Stimulated activated CD4-positive, alpha-beta T cell treated with anti-CD3 and anti-CD28 coated beads, Interleukin-4, amount 100 ng/mL, for 1 hour (primary cell): Measurements from ENCODE around the gene PHF20.
A peak's percentile ranks its signal among the peaks of the same experiment; 100 is the strongest.
"Not testable (repeated sequence)": the region's sequence is repeated elsewhere in the genome, so short reads cannot be mapped to it uniquely, and the experiment has no call there.

Source experiments
- DNase-seq: peaks from one replicate; pipeline ENCODE4 v3.0.0-alpha.2; 2020

Gene PHF20

DNA sequence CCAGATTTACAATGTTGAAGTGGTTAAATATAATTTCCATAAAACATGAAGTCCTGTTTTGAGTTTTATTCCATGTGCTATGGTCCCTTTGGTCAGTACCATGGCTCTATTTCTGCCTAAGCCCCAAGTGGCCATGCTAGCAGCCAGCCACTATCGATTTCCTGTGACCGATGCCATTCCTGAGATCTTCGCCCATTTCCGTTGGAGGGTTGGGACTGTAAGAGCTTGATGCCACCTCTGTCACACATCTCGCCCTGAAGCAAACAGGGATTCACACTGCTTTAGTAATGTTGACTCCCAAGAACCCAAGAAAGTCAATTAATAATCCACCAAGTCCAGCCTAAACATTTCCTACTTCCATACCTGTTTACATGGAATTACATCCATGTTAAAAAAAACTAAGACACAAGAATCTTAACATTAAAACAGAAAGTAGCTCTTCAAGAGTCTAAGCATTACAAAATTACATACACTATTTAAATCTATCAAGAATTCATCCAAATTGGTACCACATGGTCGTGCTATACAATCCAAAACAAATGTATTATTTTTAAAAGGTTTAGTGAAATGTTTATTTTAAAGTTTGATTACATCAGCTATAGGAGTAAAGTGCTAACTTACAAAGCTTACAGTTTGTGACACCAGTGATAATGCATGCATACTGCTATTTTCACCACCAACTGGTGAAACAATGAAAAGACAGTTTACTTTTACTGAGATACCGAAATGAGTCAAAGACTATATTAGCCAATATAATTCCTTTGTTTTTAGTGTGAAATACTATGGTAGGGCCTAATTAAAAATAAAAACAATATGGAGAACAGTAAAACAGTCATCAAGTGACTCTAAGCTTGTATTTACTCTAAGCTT, 32.3 kb upstream of the PHF20 start:
- no peak for DNase-seq

DNA sequence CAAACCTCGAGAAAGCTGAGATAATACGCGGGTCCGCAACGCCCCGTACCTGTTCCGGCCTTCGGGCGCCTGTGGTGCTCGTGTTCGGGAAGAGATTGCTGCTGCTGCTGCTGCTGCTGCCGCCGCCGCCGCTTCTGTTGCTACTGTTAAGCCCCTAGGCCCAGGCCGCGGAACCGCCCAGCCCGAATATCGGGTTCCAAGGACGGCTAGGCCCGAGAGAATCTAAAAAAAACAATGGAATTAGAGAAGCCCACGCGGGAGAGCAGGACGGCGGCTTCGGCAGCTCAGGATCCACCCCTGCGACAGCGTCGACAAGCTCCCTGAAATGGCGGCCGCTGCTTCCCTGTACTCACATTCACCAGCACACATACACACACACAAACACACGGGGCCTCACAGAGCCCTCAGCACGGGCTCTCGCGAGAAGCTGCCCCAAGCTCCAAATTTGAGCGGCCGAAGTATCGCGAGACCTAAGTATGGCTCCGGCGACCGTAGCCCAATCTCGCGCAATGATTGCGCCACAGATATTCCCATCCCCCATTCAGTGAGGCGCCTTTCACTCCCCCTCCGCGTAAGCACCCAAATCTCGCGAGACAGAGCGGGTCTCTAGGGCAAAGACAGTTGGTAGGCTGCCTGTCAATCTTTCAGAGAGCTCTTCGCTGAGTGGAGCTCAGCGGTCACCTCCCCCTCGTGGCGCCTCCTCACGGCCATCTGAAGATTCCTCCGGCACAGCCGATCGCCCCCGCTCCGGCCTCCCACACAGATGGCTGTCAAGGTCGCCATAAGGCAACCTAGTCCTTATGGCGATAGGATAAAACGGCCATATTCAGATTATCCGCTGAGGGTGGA, 29.7 kb upstream of the PHF20 start, which contains the start of gene RBM39:
RBM39 (minus strand) TSS at position 369 of the 849 bp plus-strand sequence. CDS start 1,386 bp downstream, outside the sequence.
- DNase-seq: peak; percentile 97

DNA sequence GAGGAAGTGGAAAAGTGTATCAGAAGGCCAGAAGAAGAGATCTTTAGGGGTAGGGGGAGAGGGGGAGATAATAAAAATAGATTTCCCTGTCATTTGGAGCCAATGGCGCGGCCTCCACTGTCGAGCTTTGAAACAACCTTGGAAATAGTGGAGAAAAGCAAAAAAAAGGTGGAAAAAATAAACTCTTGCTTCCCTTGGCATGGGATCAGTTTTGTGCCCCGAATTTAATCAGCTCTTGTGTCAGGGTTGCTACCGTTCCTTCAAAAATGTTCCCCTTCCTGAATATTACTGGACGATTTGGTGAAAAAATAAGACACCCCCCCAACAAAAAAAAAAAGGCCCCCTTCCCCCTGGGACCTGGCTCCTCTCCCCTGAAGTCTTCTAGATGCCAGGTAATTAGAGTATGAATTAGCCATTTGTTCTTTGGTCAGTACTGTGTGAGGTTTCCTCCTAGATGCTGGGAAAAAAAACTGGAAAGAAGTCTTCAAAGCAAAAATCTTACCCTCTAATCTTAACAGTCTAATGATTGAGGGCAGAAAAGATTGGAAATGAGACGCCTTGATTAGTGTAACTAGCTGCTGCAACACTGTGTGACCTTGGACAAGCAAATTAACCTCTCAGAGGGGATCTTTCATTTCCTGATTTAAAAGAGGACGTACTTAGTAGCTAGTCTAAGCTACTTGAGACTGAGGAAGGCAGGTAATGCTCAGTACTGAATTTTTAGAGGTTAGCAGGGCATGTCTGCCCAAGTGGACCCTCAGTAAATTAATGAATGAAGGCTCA, 28.9 kb upstream of the PHF20 start:
- no peak for DNase-seq

DNA sequence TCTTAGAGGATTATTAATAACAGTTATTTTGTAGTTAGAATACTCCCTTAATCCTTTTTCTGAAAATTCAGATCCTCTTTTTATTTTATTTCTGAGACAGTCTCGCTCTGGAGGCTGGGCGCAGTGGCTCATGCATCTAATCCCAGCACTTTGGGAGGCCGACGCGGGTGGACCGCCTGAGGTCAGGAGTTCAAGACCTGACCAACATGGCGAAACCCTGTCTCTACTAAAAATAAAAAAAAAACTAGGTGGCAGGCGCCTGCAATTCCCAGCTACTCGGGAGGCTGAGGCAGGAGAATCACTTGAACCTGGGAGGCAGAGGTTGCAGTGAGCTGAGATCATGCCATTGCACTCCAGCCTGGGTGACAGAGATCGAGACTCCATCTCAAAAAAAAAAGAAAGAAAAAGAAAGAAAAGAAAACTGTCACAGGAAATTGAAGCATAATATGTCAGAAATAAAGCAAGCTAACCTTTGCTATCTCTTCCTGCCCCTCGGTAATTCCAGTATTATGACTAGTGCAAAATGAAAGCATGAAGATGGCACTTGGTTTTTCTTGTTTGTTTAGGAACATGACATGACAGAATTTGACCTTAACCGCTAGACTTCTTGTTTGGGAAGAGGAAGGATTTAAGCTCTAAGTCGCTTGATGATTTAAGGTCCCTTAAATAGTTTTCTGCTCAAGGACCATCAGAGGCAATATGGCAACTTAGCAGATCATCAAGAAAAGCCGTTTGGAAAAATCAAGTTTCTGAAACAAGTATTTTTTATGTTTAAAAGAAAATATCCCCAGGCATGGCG, 27.9 kb upstream of the PHF20 start:
- no peak for DNase-seq

DNA sequence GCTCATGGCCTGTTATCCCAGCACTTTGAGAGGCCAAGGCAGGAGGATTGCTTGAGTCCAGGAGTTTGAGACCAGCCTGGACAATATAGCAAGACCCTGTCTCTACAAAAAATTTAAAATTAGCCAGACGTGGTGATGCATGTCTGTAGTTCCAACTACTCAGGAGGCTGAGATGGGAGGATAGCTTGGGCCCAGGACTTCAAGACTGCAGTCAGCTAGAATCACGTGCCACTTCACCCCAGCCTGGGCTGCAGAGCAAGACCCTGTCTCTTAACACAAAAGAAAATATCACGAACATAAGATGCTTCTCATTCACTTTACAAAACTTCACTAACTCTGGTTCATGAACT, 27.3 kb upstream of the PHF20 start:
- not testable (repeated sequence) for DNase-seq

DNA sequence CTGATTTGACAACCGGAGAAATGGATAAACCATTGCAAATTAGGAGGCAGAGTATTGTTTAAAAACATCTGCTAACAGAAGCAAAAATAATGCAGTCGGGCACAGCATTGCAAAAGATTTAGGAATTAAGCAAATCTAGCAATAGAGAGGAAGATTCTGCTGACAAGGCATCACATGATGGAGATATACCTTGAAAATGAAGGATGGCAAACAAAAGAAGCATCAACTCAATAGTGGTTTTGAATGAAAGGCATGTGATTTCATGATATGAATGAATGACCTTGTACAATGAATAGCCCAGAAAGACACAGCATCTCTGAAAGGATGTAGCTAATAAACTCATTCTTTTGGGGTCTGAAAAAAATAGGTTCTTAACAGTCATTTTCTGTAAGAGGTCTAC, 21.2 kb upstream of the PHF20 start:
- DNase-seq: no peak

DNA sequence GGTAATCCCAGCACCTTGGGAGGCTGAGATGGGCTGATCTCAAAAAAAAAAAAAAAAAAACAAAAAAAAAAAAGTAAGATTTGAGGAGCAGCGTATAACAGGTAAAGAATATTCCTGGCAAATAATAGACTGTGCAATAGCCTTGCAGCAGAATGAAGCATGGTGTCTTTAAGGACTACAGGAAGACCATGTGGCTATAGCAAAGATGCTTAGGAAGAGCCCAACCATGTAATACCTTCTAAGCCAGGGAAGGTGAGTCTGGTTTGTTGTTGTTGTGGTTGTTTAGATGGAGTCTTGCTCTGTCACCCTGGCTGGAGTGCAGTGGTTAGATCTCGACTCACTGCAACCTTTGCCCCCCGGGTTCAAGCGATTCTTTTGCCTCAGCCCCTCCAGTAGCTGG, 15.4 kb upstream of the PHF20 start:
- DNase-seq: no peak

DNA sequence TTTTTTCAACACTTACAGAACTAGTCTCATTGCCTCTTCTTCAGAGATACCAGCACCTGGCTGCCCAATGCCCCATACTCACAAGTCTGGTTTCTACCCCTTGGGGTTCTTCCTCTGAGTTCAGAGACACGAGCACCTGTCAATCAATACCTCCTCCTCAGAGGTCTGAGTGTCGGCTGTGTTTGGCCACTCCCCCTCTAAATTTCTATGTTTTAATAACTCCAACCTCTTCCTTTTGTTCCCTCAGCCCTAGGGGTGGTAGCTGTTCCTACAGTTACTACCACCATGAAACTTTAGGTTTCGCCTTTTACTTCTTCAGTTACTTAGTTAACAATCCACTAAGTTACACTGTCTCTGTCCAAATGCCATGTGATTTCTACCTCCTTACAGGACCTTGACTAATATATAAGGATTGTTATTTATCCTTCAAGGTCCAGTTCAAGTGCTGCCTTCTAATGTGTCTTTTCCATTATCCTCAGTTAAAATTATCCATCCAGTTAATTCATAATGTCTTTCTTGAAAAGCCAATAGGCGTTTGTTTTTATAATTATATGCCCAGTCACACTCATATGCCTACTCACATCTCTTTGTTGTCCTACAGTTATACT, 14.6 kb upstream of the PHF20 start:
- no peak for DNase-seq

DNA sequence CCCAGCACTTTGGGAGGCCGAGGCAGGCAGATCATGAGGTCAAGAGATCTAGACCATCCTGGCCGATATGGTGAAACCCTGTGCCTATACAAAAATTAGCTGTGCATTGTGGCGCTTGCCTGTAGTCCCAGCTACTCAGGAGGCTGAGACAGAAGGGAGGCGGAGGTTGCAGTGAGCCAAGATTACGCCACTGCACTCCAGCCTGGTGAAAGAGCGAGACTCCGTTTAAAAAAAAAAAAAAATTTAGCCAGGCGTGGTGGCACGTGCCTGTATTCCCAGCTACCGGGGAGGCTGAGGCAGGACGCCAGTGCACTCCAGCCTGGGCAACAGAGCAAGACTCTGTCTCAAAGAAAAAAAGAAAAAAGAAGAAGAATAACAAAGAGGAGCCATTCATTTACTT, 10.3 kb upstream of the PHF20 start:
- not testable (repeated sequence) for DNase-seq

DNA sequence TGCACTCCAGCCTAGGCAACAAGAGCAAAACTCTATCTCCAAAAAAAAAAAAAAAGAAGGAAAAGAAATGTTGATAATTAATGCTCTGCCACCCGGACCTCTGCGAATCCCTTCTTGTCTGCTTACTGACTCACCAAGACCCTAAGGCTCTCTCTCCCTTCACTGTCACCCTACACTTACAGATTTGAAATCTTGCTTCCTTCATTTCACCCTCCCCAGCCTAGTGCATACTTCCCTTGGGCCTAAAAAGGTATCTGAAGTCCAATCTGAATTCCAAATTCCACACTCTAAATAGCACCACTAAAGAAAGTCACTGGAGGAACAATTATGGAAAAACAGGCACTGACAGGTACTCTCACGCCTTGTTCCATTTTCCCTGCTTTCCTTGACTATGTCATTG, 9.4 kb upstream of the PHF20 start:
- DNase-seq: no peak

DNA sequence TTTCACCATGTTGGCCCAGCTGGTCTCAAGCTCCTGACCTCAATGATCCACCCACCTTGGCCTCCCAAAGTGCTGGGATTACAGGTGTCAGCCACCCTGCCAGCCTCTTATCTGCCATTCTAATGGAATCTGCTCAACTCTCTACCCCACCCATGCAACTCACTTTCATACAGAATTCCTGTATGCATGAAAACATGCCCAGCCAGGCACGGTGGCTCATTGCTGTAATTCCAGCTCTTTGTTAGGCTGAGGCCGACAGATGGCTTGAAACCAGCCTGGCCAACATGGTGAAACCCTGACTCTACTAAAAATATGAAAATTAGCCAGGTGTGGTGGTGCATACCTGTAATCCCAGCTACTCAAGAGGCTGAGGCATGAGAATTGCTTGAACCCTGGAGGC, 6.9 kb upstream of the PHF20 start:
- DNase-seq: not testable (repeated sequence)

DNA sequence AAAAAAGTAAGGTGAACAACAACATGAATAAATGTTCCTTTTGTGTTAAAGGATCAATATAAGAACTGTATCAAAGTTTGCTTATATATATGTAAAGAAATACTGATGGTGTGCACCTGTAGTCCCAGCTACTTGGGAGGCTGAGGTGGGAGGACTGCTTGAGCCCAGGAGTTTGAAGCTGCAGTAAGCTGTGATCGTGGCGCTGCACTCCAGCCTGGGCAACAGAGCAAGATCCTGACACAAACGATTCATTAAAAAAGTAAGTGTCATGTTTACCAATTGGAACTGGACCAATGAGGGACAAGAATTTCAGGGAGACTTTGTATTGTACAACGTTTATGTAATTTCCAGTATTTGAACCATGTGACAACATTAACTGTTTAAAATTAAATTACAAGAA, 5.0 kb upstream of the PHF20 start:
- DNase-seq: no peak

DNA sequence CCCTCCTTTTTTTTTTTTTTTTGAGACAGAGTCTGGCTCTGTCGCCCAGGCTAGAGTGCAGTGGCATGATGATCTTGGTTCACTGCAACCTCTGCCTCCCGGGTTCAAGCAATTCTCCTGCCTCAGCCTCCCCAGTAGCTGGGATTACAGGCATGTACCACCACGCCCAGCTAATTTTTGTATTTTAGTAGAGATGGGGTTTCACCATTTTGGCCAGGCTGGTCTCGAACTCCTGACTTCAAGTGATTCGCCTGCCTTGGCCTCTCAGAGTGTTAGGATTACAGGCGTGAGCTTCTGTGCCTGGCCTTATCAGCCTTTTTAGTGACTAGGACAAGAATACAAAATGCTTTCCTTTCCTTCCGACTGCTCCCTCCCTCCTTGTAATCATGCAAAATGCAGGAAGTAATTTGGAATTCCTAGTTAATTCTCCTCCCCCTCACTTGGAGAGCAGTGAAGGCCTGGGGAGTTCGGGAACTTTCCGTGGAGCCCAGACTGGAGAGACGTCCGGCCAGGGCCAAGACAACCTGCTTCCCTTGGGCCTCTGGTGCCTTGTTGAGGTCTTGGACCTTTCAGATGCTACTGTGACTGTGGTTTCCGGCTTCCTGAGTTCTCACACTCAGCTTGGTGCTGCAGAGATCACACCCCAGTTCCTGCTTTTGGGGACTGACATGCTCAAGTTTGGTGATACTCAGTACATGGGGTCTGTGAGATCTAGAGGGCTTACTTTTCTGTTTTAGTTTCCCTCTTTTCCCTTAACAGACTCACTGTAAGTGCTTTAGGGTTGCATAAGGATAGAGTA, 3.9 kb upstream of the PHF20 start:
- DNase-seq: peak; percentile 30

DNA sequence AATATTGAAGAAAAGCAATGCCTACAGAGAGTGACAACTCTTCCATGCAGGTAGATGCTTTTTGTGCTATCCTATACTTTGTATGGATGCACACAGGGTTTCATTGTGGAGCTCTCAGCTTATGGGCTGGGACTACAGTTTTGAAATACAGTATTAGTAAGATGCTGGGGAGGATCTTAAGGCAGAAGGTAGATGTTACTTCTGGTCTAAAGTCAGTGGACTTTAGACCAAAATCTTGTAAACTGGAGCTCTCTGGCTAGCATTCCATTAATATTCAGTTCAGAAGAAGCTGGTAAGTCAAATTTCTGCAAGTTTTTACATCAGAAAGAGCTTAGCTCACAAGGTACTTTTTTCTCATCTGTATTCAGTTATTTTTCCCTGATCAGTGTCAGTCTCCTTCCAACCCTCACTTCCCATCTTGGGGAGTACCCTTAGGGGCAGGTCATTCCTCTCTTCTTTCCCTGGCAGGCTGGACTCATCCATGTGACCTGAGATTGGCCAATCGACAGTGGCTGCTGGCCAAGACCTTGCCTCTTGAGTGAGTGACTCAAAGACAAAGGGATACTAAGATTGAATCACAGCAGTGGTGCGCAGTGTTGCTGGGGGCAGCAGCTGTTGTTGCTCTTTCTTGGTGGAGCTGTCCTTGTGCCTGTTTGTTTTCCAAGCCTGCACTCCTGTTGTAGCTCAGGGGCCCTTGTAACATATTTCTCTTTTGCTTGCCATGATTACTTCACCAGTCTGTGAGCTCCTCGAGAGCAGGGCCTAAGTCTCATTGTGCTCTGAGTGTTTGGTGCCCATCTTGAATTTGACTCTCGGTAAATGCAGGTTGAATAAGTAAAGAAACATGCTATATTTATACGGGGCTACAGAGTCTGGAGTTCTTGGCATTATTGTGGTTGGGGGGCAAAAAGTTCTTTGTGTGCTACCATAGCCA, 2.8 kb upstream of the PHF20 start:
- DNase-seq: peak; percentile 26

DNA sequence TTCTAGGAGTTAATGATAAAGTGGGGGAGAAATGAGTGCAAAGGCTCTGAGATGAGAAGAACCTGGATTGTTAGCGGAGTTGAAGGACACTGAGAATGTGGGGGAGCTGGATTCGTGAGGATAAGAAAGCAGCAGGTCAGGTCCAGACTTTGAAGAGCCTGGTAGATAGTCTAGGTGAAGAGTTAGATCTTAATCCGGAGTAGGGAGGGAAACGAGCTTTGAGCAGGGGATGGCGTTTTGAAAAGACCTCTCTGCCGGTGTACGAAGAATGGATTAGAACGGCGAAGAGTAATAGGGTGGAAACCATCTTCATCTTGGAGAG, 487 bp upstream of the PHF20 start:
- no peak for DNase-seq

DNA sequence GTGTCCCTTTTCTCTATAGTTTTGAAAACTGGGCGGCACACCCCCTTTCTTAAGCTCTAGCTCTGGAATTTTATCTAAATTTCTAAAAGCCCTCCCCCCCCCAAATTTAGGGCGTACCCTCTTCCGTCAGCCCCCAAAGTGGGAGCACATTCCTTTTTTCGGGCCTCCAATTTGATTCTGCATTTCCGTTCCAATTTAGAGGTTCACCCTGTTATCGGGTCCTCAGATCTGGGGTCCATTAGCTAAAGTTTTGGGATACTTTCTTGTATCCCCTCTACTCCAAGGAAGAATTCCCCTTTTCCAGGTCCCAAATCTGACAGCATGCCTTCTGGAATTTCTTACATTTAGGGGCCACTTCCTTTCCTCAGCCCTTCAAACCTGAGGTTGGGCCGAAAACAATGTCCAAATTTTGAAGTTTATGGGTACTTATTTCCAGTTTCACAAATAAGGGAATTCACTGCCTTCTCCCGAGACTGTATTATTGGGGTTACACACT, 796 bp downstream of the PHF20 start:
- no peak for DNase-seq

DNA sequence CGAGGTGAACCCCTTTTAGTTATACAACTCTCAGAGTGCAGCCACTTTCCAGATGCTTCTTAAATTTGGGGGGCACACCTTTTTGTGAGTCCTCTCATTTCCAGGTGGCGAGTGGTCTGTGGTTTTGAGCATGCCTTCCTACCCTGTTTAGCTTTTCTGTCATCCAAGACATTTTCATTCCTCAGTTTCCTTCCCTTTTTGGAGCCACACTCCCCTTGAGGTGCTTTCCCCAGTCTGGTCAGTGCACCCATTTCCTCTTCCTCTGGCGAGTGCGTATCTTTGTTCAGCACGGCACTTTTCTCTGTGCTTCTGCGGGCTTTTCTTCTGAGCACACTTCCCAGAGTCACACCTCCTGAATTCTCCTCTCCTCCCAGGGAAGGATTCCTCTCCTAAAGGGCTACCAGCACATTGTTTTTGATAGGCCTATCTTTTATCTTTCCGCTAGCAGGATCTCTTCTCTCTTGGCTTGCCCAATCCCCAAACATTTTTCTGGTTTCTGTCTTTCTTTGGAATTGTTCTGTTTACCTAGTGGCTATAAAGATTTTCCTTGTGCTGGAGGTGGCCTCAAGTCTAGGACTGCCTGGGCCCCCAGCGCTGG, 1.4 kb downstream of the PHF20 start:
- DNase-seq: peak; percentile 6

DNA sequence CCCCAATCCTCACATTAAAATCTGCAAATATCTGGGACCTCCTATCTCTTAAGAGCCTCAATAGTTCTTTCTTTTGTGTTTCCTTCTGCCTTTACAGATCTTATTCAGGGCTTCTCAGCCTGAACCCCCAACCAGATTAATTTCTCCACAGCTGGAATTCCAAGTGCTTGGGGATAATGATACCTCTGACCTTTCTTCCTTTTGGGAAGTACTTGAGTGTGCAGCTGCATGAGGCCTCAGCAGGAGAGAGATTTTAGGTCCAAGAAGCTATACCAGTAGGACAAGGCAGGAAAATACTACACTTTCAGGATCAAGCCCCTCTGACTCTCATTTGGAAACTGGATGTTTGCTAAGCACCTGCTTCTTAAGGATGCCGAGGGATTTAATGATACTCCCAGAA, 2.6 kb downstream of the PHF20 start:
- DNase-seq: no peak

DNA sequence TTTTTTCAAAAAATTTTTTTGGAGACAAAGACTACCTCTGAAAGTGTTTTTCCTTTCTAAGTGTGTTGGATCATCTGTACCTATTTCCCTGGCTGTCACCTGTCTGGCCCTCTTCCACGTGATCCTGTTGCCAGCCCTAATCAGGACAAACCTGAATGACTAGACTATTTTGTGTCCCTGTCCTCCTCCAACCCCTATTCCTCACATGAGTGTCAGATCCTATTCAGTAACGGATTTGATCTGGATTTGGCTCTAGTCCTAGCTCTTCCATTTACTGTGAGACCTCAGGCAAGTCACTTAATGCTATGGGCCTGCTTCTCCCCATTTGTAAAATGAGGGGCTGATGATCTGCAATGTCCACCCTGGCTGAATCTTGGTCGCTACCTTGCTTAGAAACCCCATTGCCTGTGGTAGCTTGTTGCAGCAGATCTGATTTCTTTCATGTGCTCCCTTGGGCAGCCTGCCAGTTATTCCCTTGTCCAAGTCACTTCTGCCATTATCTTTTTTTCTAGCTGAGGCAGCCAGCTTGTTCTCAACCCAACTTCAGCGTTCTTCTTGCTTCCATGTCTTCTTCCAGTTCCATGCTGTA, 4.8 kb downstream of the PHF20 start:
- no peak for DNase-seq
